C4-2B (cell line): ENCODE results near the gene ABAT.

Experiments
- ZFX ChIP-seq: fragments of 450-650 bp; IDR thresholded peaks from 2 replicates; pipeline ENCODE4 v1.6.1; 2017
- TF ChIP-seq, protein P1 (sequence below): fragments of 450-650 bp; conservative IDR thresholded peaks from 2 replicates; pipeline ENCODE4 v1.5.1; 2017; ENCODE audit warnings: mild to moderate bottlenecking

DNA sequence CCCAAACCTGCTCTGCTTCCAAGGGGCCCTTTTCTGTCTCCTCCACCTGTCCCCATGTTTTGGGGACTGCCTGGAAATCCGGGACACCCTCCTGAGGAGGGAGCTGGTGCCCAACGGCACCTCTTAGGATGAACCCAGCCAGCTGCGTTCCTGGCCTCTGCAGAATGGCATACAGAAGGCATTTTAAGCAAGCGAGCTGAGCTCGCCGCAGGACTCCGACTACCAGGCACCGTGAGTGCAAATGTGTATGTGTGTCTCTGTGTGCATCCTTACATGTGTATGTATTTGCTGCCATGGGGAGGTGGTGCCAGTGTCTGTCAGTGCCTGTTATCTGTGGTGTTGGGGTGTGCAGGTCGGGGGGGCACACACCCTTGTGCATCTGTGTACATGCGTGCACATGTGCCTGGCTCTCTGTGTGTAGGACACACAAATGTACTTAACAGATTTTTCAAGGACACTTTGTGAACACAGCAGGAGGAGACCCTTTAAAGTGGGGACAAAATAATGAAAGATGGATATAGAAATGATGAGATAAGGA, 39.3 kb downstream of the ABAT start:
- TF ChIP-seq, protein P1, sequence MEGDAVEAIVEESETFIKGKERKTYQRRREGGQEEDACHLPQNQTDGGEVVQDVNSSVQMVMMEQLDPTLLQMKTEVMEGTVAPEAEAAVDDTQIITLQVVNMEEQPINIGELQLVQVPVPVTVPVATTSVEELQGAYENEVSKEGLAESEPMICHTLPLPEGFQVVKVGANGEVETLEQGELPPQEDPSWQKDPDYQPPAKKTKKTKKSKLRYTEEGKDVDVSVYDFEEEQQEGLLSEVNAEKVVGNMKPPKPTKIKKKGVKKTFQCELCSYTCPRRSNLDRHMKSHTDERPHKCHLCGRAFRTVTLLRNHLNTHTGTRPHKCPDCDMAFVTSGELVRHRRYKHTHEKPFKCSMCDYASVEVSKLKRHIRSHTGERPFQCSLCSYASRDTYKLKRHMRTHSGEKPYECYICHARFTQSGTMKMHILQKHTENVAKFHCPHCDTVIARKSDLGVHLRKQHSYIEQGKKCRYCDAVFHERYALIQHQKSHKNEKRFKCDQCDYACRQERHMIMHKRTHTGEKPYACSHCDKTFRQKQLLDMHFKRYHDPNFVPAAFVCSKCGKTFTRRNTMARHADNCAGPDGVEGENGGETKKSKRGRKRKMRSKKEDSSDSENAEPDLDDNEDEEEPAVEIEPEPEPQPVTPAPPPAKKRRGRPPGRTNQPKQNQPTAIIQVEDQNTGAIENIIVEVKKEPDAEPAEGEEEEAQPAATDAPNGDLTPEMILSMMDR: no peak
- TF ChIP-seq ZFX: no peak
